ENCODE data around the gene GRM7. TPM values are rescaled to one million over a fixed set of nuclear protein-coding genes. Genes with fewer than 3 reads are reported as not detected.
"Not testable (repeated sequence)": the region's sequence is repeated elsewhere in the genome, so short reads cannot be mapped to it uniquely, and the experiment has no call there.

GRM7 gene
- total RNA-seq, 4 donors from 2014 or later, result not detected

DNA sequence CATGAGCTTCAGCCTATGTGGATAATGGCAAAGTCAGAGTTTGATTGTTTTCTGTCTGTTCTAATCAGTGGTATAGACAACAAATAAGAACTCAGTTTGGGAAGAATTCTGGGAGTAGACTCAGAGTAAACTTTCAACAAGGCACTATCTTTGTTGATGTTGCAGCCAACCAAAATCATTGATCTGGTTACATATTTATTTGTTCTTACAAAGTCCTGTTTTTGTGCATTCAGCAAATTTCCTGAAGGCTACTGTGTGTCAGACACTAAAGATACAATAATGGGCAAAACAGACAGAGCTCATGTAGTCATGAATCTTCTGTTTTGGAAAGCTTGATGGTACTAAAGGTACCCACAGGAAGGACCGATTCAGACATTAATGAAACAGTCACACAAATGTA, 55.0 kb downstream of the GRM7 start:
- in situ Hi-C loops (cut with MboI; ENCODE audit: low sequenced_read_pairs in 4 of 4) (no loop called here), intact Hi-C loops (cut with DNase I; ENCODE audit: low total_unique reads) (no loop called here)
- Histone ChIP-seq H3K9me3 (no peaks in the 10 kb centered on the region), H3K27ac (no peak overlapping the region), H3K27me3 (no peaks in the 10 kb centered on the region), H3K4me3 (no peak overlapping the region), H3K4me1 (no peaks in the 10 kb centered on the region), H3K36me3 (no peaks in the 10 kb centered on the region)
- no peak for TF ChIP-seq POLR2A (IDR thresholded peaks at IDR 0.05)
- TF ChIP-seq, protein P1, sequence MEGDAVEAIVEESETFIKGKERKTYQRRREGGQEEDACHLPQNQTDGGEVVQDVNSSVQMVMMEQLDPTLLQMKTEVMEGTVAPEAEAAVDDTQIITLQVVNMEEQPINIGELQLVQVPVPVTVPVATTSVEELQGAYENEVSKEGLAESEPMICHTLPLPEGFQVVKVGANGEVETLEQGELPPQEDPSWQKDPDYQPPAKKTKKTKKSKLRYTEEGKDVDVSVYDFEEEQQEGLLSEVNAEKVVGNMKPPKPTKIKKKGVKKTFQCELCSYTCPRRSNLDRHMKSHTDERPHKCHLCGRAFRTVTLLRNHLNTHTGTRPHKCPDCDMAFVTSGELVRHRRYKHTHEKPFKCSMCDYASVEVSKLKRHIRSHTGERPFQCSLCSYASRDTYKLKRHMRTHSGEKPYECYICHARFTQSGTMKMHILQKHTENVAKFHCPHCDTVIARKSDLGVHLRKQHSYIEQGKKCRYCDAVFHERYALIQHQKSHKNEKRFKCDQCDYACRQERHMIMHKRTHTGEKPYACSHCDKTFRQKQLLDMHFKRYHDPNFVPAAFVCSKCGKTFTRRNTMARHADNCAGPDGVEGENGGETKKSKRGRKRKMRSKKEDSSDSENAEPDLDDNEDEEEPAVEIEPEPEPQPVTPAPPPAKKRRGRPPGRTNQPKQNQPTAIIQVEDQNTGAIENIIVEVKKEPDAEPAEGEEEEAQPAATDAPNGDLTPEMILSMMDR (IDR thresholded peaks at IDR 0.05 in 4 of 5, conservative IDR thresholded peaks at IDR 0.05 in 1 of 5), result no peak
- no peak for DNase-seq
- no peak for ATAC-seq

DNA sequence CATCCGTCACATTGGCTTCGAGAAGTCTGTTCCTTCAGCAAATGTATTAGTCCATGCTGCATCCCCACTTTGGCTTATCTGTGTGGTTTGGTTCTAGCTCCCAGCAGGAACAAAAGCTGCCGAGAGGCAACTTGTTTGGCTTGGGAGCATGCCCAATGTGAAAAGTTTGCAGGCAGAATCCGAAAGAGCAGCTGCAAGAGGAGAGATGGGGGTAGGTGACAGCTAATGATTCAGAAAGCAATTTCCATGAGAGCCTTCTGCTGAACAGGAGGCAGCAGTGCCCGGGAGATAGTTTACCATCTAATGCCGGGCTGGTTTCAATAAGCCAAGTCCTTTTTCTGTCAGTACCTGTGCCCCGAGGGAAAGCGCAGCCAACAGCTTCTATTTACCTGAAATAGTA, 60.2 kb downstream of the GRM7 start:
- no peak for ATAC-seq

DNA sequence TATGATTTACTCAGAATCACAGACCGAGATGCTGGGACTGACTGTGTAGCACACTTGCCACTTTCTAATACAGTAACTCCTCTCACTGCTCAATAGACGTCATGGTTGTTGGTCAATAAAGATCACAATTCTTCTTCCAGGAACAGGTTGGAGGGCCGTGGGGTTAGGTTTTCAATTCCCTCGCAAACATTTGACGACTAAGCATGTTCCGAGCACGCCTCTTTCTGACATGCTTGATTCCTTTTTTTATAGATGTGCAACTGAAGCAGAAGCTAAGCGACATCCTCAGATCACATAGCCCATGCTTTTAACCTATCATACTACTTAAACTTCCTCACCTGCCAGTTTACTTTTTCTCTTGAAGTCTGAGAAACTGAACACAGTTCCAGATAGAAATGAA, 61.0 kb downstream of the GRM7 start:
- Histone ChIP-seq H3K36me3 (no peaks in the 10 kb centered on the region), H3K4me1 (no peaks in the 10 kb centered on the region), H3K27ac (no peak overlapping the region), H3K27me3 (no peaks in the 10 kb centered on the region), H3K9me3 (no peaks in the 10 kb centered on the region), H3K4me3 (no peak overlapping the region)
- DNase-seq (no peak), ATAC-seq (no peak)
- TF ChIP-seq, protein P1 (IDR thresholded peaks at IDR 0.05 in 4 of 5, conservative IDR thresholded peaks at IDR 0.05 in 1 of 5), result no peak
- TF ChIP-seq POLR2A (IDR thresholded peaks at IDR 0.05), result no peak
- intact Hi-C loops (cut with DNase I; ENCODE audit: low total_unique reads), result no loop called here
- in situ Hi-C loops (cut with MboI; ENCODE audit: low sequenced_read_pairs in 4 of 4), result no loop called here

More for the DNA sequence above, 60.2 kb downstream of the GRM7 start:
- Histone ChIP-seq H3K36me3 (no peaks in the 10 kb centered on the region), H3K4me3 (no peak overlapping the region), H3K4me1 (no peaks in the 10 kb centered on the region), H3K9me3 (no peaks in the 10 kb centered on the region), H3K27ac (no peak overlapping the region), H3K27me3 (no peaks in the 10 kb centered on the region)
- intact Hi-C loops (cut with DNase I; ENCODE audit: low total_unique reads) (no loop called here), in situ Hi-C loops (cut with MboI; ENCODE audit: low sequenced_read_pairs in 4 of 4) (no loop called here)
- TF ChIP-seq, protein P1 (IDR thresholded peaks at IDR 0.05 in 4 of 5, conservative IDR thresholded peaks at IDR 0.05 in 1 of 5), result no peak
- TF ChIP-seq POLR2A (IDR thresholded peaks at IDR 0.05), result no peak
- no peak for DNase-seq

DNA sequence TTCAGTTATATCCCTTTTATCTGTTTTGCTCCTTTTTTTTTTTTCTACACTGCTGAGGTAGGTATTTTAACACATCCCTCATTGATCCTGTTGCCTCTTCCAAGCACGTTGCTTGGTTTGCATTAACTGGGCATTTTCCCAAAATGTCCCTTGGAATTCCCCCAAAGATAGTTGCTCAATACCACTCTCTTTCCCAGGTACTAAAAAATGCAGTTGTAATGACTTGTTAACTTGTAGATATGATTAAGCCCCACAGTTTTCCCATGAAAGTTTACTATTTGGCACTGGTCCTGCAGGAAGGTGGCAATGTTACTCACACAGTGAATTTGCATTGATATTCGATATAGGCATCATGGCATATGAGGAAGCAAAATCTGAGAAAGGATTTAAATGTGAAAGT, 67.1 kb downstream of the GRM7 start:
- no peaks in the 10 kb centered on the region for H3K9me3 ChIP-seq
- DNase-seq (no peak), ATAC-seq (no peak)
- H3K4me1 ChIP-seq, result no peaks in the 10 kb centered on the region
- H3K27ac ChIP-seq, result no peak overlapping the region
- H3K4me3 ChIP-seq, result no peak overlapping the region
- TF ChIP-seq, protein P1 (IDR thresholded peaks at IDR 0.05 in 4 of 5, conservative IDR thresholded peaks at IDR 0.05 in 1 of 5), result no peak
- TF ChIP-seq POLR2A (IDR thresholded peaks at IDR 0.05), result no peak
- in situ Hi-C loops (cut with MboI; ENCODE audit: low sequenced_read_pairs in 4 of 4) (no loop called here), intact Hi-C loops (cut with DNase I; ENCODE audit: low total_unique reads) (no loop called here)
- no peaks in the 10 kb centered on the region for H3K36me3 ChIP-seq
- no peaks in the 10 kb centered on the region for H3K27me3 ChIP-seq

DNA sequence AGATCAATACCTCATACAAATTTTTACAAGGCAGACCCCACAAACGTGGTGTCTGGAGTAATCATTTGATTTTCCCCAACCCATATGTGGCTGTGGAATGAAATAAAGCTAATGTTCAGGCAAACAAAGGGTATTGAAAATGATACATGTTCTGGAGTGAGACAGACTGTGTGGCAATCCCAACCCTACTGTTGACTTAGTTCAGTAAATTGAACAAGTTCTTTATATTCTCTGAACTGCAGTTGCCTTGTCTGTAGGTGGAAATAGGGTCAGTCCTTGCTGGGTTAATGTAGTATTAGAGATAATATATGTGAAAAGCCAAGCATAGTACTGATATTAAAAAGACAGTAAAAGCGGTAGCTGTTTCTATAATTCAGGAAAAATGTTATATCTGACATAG, 69.0 kb downstream of the GRM7 start:
- Histone ChIP-seq H3K27me3 (no peaks in the 10 kb centered on the region), H3K27ac (no peak overlapping the region), H3K4me3 (no peak overlapping the region), H3K4me1 (no peaks in the 10 kb centered on the region), H3K9me3 (no peaks in the 10 kb centered on the region), H3K36me3 (no peaks in the 10 kb centered on the region)
- DNase-seq (no peak), ATAC-seq (no peak)
- intact Hi-C loops (cut with DNase I; ENCODE audit: low total_unique reads) (no loop called here), in situ Hi-C loops (cut with MboI; ENCODE audit: low sequenced_read_pairs in 4 of 4) (no loop called here)
- no peak for TF ChIP-seq POLR2A (IDR thresholded peaks at IDR 0.05)
- TF ChIP-seq, protein P1 (IDR thresholded peaks at IDR 0.05 in 4 of 5, conservative IDR thresholded peaks at IDR 0.05 in 1 of 5), result no peak

DNA sequence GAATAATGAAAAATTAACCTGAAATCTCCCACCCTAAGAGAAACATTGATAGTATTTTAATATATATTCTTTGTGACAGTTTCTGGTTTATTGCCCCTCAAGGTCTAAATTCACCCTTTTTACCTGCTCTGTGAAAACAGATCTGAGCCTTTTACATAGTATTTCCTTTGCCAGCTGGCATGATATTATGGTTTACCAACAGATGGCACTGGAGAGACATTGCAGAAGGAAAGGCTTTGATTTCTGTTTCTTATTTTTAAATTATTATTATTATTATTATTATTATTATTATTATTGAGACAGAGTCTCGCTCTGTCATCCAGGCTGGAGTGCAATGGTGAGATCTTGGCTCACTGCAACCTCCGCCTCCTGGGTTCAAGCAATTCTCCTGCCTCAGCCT, 74.5 kb downstream of the GRM7 start:
- H3K27ac ChIP-seq; intact Hi-C loops (cut with DNase I; ENCODE audit: low total_unique reads); ATAC-seq; H3K27me3 ChIP-seq; H3K36me3 ChIP-seq; DNase-seq; H3K4me1 ChIP-seq; H3K9me3 ChIP-seq; in situ Hi-C loops (cut with MboI; ENCODE audit: low sequenced_read_pairs in 4 of 4); H3K4me3 ChIP-seq: not testable (repeated sequence)

Data from gastrocnemius medialis (tissue), 4 donors.